CD14-positive monocyte (primary cell): ENCODE measurements around the gene TOMM20. TPM values are rescaled to one million over a fixed set of nuclear protein-coding genes. Genes with fewer than 3 reads are reported as not detected.

ENCODE experiments used
- DNase-seq, 3 donors: peaks; one replicate each; pipeline ENCODE4 v3.0.0-alpha.2; 2011 to 2022
- H2AFZ ChIP-seq: 2 replicates; pipeline ENCODE4 v1.6.0; 2012; ENCODE audit warnings: mild to moderate bottlenecking, low read depth, low read length, inconsistent platforms; ENCODE audit not compliant: insufficient read depth, poor library complexity, severe bottlenecking
- H3K27ac ChIP-seq, 2 donors: 1 replicate in 1 of 2; 2 replicates in 1 of 2; pipeline ENCODE4 v1.5.1; 2012 to 2013; ENCODE audit warnings: low read length in 2 of 2, control low read depth in 1 of 2, inconsistent platforms in 1 of 2, low read depth in 1 of 2, mild to moderate bottlenecking in 1 of 2
- H3K27me3 ChIP-seq, 2 donors: one replicate each; pipeline versions ENCODE4 v1.6.0 to v1.6.1; 2011 to 2013; ENCODE audit warnings: low read length in 2 of 2; ENCODE audit not compliant: control insufficient read depth in 2 of 2, insufficient read depth in 2 of 2
- H3K36me3 ChIP-seq, 2 donors: replicated peaks in 1 of 2; 1 replicate in 1 of 2; 2 replicates in 1 of 2; pipeline versions ENCODE4 v1.5.1 to v1.6.1; 2012 to 2013; ENCODE audit warnings: low read length in 2 of 2, control low read depth in 1 of 2, inconsistent platforms in 1 of 2, mild to moderate bottlenecking in 1 of 2; ENCODE audit not compliant: insufficient read depth in 2 of 2, control insufficient read depth in 1 of 2
- H3K4me1 ChIP-seq, 2 donors: 1 replicate in 1 of 2; 2 replicates in 1 of 2; pipeline versions ENCODE4 v1.5.1 to v1.6.1; 2012 to 2013; ENCODE audit warnings: low read length in 2 of 2, control low read depth in 1 of 2, inconsistent platforms in 1 of 2, mild to moderate bottlenecking in 1 of 2, moderate library complexity in 1 of 2; ENCODE audit not compliant: insufficient read depth in 2 of 2, control insufficient read depth in 1 of 2
- H3K4me2 ChIP-seq: replicated peaks from 2 replicates; pipeline ENCODE3; 2012; ENCODE audit warnings: low read length, moderate library complexity, mild to moderate bottlenecking; ENCODE audit not compliant: poor library complexity, severe bottlenecking; ENCODE audit errors: extremely low read depth
- H3K4me3 ChIP-seq, 3 experiments: fragments of 200-600 bp in 1 of 3; sonication (generic) in 1 of 3; replicated peaks in 1 of 3; 1 replicate in 2 of 3; 2 replicates in 1 of 3; pipeline ENCODE4 v1.5.1; 2011 to 2013; ENCODE audit warnings: low read length in 3 of 3, mild to moderate bottlenecking in 3 of 3, control low read depth in 2 of 3, low read depth in 2 of 3, inconsistent platforms in 1 of 3, moderate library complexity in 1 of 3
- H3K79me2 ChIP-seq: 2 replicates; pipeline ENCODE4 v1.6.0; 2012; ENCODE audit warnings: mild to moderate bottlenecking, control low read depth, inconsistent platforms, low read length, moderate library complexity; ENCODE audit not compliant: insufficient read depth
- H3K9ac ChIP-seq: 2 replicates; pipeline ENCODE4 v1.6.0; 2017; ENCODE audit warnings: low read length, mild to moderate bottlenecking; ENCODE audit not compliant: insufficient read depth, poor library complexity, severe bottlenecking
- H3K9me3 ChIP-seq, 2 donors: replicated peaks in 1 of 2; 1 replicate in 1 of 2; 2 replicates in 1 of 2; pipeline versions ENCODE4 v1.5.1 to v1.6.1; 2012 to 2013; ENCODE audit warnings: low read length in 2 of 2, control low read depth in 1 of 2; ENCODE audit not compliant: control insufficient read depth in 1 of 2, insufficient read depth in 1 of 2
- H4K20me1 ChIP-seq: 2 replicates; pipeline ENCODE4 v1.6.0; 2012; ENCODE audit warnings: mild to moderate bottlenecking, low read length, control low read depth, moderate library complexity; ENCODE audit not compliant: insufficient read depth
- H3K27ac Mint-ChIP-seq, 7 donors: one replicate each; pipeline ENCODE4 v1.8.0; 2020; ENCODE audit warnings: mild to moderate bottlenecking in 7 of 7, mixed read lengths in 7 of 7, moderate library complexity in 6 of 7, inconsistent platforms in 2 of 7
- H3K27me3 Mint-ChIP-seq, 3 donors: one replicate each; pipeline ENCODE4 v1.8.0; 2021 to 2022; ENCODE audit warnings: low read depth in 3 of 3, mild to moderate bottlenecking in 3 of 3, mixed read lengths in 3 of 3, moderate library complexity in 3 of 3, inconsistent platforms in 1 of 3
- H3K36me3 Mint-ChIP-seq, 2 donors: one replicate each; pipeline ENCODE4 v1.8.0; 2020; ENCODE audit warnings: mixed read lengths in 2 of 2, inconsistent platforms in 1 of 2, mild to moderate bottlenecking in 1 of 2
- H3K4me1 Mint-ChIP-seq: one replicate; pipeline ENCODE4 v1.8.0; 2020; ENCODE audit warnings: mild to moderate bottlenecking, mixed read lengths
- H3K4me3 Mint-ChIP-seq, 2 donors: one replicate each; pipeline ENCODE4 v1.8.0; 2020; ENCODE audit warnings: mild to moderate bottlenecking in 2 of 2, mixed read lengths in 2 of 2, moderate library complexity in 1 of 2
- H3K9me3 Mint-ChIP-seq, 7 donors: one replicate each; pipeline ENCODE4 v1.8.0; 2020 to 2022; ENCODE audit warnings: mixed read lengths in 7 of 7, mild to moderate bottlenecking in 6 of 7, moderate library complexity in 6 of 7, inconsistent platforms in 2 of 7
- WGBS: methylation state at CpG from one replicate; pipeline ENCODE4 v1.1.5; 2013; ENCODE audit warnings: missing lambda C conversion rate; ENCODE audit not compliant: insufficient coverage; 5-methylcytosine and 5-hydroxymethylcytosine counted together
- intact Hi-C, 2 donors: fragments of 100-400 bp; cut with micrococcal nuclease; formaldehyde crosslinking; loops; one replicate each; pipeline versions ENCODE4 v1.15.0 to v1.15.1; 2023
- polyA plus RNA-seq, 3 donors: library from polyadenylated mRNA; depleted of rRNA in 1 of 3; unstranded in 2 of 3; stranded (reverse) in 1 of 3; fragments of 300-500 nt in 2 of 3; fragments of >200 nt in 1 of 3; fragmentation: Illumina TruSeq in 2 of 3; gene quantifications; 1 replicate in 2 of 3; 2 replicates in 1 of 3; pipeline ENCODE4 v1.2.3, GENCODE V29; 2012 to 2021
- TF ChIP-seq, protein P1 (sequence below): fragments of 200-600 bp; IDR thresholded peaks from one replicate; pipeline ENCODE4 v1.8.0; 2022; ENCODE audit warnings: antibody characterized with exemption, mild to moderate bottlenecking

Gene TOMM20
- polyA plus RNA-seq, 3 donors = 26.5 to 34.8 (median 31.5) TPM

DNA sequence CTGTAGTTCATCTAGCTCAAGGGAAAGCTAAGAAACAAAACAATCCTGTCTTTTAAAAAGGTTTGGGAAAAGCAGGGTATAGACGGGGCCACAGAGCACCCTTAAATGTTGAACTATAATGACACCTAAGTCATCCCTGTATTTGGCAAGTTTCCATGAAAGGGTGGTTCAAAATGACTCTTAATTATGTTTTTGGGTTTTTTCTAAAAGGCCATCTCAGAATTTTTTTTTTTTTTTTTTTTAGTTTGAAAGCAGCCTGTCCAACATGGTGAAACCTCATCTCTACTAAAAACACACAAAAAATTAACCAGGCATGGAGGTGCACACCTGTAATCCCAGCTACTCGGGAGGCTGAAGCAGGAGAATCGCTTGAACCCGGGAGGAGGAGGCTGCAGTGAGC lies 22.2 kb downstream of the TOMM20 start:
- Mint-ChIP-seq H3K9me3 (no peaks in the 10 kb centered on the region), H3K4me3 (no peak overlapping the region), H3K27me3 (peaks cover 2 to 8% (median 3%) of the 10 kb centered on the region in 3 donors), H3K27ac (no peak overlapping the region), H3K4me1 (peaks cover 17% of the 10 kb centered on the region), H3K36me3 (peaks cover 45 to 46% of the 10 kb centered on the region in 2 donors)
- Histone ChIP-seq H2AFZ (no peak overlapping the region), H3K4me2 (no peak overlapping the region), H3K4me3 (no peak overlapping the region), H3K9me3 (no peaks in the 10 kb centered on the region), H3K27me3 (no peaks in the 10 kb centered on the region), H3K79me2 (no peaks in the 10 kb centered on the region), H3K36me3 (peaks cover 31 to 46% of the 10 kb centered on the region in 2 donors), H3K4me1 (peaks cover 7 to 9% of the 10 kb centered on the region in 2 donors), H3K27ac (no peak overlapping the region), H4K20me1 (peaks cover 16% of the 10 kb centered on the region), H3K9ac (no peak overlapping the region)
- DNase-seq = no peak
- intact Hi-C loops = loop anchor here in 1 of 2 donors (10.0 kb wide), 1 partner anchor 308 kb away; no protein-coding TSS in a partner anchor
- TF ChIP-seq, protein P1, sequence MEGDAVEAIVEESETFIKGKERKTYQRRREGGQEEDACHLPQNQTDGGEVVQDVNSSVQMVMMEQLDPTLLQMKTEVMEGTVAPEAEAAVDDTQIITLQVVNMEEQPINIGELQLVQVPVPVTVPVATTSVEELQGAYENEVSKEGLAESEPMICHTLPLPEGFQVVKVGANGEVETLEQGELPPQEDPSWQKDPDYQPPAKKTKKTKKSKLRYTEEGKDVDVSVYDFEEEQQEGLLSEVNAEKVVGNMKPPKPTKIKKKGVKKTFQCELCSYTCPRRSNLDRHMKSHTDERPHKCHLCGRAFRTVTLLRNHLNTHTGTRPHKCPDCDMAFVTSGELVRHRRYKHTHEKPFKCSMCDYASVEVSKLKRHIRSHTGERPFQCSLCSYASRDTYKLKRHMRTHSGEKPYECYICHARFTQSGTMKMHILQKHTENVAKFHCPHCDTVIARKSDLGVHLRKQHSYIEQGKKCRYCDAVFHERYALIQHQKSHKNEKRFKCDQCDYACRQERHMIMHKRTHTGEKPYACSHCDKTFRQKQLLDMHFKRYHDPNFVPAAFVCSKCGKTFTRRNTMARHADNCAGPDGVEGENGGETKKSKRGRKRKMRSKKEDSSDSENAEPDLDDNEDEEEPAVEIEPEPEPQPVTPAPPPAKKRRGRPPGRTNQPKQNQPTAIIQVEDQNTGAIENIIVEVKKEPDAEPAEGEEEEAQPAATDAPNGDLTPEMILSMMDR = no peak
- WGBS = no CpG with 5 or more reads among the region's 4 CpGs

DNA sequence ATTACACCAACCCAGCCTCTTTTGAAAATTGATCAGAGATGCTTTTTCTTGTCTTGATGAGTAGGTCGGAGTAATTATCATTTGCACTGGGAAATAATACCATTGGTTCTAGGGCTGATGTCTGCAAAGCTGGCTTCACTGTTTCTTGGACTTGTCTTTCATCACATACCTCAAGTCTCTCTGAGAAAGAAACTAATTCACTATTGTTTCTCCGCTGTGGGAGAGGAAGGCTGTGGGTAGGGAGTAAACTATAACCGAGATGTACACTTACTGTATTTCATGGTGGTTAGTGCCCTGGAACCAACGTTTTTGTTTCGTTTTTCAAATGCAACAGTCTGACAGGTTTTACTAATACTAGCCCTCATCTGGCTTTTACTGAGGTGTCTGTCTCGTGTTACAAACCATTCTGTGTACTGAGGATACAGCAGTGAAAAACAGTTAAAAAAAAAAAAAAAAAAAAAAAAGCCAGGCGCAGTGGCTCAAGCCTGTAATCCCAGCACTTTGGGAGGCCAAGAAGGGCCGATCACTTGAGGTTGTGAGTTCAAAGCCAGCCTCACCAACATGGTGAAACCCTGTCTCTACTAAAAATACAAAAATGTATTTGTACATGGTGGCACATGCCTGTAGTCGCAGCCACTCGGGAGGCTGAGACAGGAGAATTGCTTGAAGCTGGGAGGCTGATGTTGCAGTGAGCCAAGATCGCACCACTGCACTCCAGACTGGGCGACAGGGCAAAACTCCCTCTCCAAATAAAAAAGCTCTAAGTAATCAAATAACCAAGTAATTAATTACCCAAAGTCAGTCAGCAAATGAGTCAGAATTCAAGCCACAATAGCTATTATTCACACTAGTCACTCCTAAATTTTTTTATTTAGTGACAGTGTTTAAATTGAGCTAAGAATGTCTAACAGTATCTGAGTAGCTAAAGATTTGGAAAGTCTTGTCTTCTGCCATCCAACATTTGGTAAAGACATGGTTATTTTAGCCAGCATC lies 23.3 kb downstream of the TOMM20 start:
- Histone ChIP-seq H3K4me3 (no peak overlapping the region), H3K36me3 (peaks cover 21 to 35% of the 10 kb centered on the region in 2 donors), H3K27ac (no peak overlapping the region), H3K9ac (no peak overlapping the region), H2AFZ (no peak overlapping the region), H3K79me2 (no peaks in the 10 kb centered on the region), H3K4me2 (no peak overlapping the region), H3K9me3 (no peaks in the 10 kb centered on the region), H3K4me1 (peaks cover 7 to 9% of the 10 kb centered on the region in 2 donors), H4K20me1 (peaks cover 13% of the 10 kb centered on the region), H3K27me3 (no peaks in the 10 kb centered on the region)
- no CpG with 5 or more reads among the region's 12 CpGs for WGBS
- TF ChIP-seq, protein P1 = no peak
- no peak for DNase-seq
- intact Hi-C loops = loop anchor here in 1 of 2 donors (10.0 kb wide), 1 partner anchor 309 kb away; no protein-coding TSS in a partner anchor
- H3K36me3 Mint-ChIP-seq = peaks cover 34 to 35% of the 10 kb centered on the region in 2 donors
- H3K27me3 Mint-ChIP-seq = peaks cover 2 to 8% (median 3%) of the 10 kb centered on the region in 3 donors
- no peak overlapping the region for H3K27ac Mint-ChIP-seq
- H3K4me3 Mint-ChIP-seq = no peak overlapping the region
- peaks cover 22% of the 10 kb centered on the region for H3K4me1 Mint-ChIP-seq
- H3K9me3 Mint-ChIP-seq = no peaks in the 10 kb centered on the region
